MV-4-11 (cell line): Measurements from ENCODE around the gene STPG4.
A peak's percentile ranks its signal among the peaks of the same experiment; 100 is the strongest.

Experiments used
- DNase-seq: peaks from one replicate; lab custom pipeline; 2025; lab: John Stamatoyannopoulos, UW

Gene STPG4

GRCh38 chr2:47087051-47087450 lies 68.1 kb downstream of the STPG4 start:
- no peak for DNase-seq

GRCh38 chr2:47086571-47086970 lies 68.5 kb downstream of the STPG4 start:
- no peak for DNase-seq

- no peak for DNase-seq
Measured at GRCh38 chr2:47086054-47086471, 69.0 kb downstream of the STPG4 start.

- peak; percentile 32 for DNase-seq
Measured at GRCh38 chr2:47083886-47084687, 71.0 kb downstream of the STPG4 start.

- DNase-seq = no peak
Measured at GRCh38 chr2:47083485-47083884, 71.6 kb downstream of the STPG4 start.

- DNase-seq = no peak
Measured at GRCh38 chr2:47083005-47083404, 72.1 kb downstream of the STPG4 start.

- no peak for DNase-seq
Measured at GRCh38 chr2:47080888-47081301, 74.2 kb downstream of the STPG4 start.

GRCh38 chr2:47079515-47080412 lies 75.3 kb downstream of the STPG4 start:
- no peak for DNase-seq

- peak; percentile 14 for DNase-seq
Measured at GRCh38 chr2:47078541-47079482, 76.3 kb downstream of the STPG4 start.

GRCh38 chr2:47077442-47078117 lies 77.5 kb downstream of the STPG4 start:
- peak; percentile 53 for DNase-seq

- peak; percentile 27 for DNase-seq
Measured at GRCh38 chr2:47076586-47077441, 78.3 kb downstream of the STPG4 start.

GRCh38 chr2:47076126-47076506 lies 79.0 kb downstream of the STPG4 start:
- no peak for DNase-seq

GRCh38 chr2:47075361-47076125 lies 79.6 kb downstream of the STPG4 start:
- no peak for DNase-seq

- DNase-seq = no peak
Measured at GRCh38 chr2:47074691-47075090, 80.4 kb downstream of the STPG4 start.

- no peak for DNase-seq
Measured at GRCh38 chr2:47073641-47074040, 81.5 kb downstream of the STPG4 start.

GRCh38 chr2:47073217-47073616 lies 81.9 kb downstream of the STPG4 start:
- DNase-seq = no peak

GRCh38 chr2:47072728-47073191 lies 82.3 kb downstream of the STPG4 start:
- peak; percentile 99 for DNase-seq

GRCh38 chr2:47072018-47072691 lies 83.0 kb downstream of the STPG4 start:
- peak; percentile 90 for DNase-seq
